Activated CD8-positive, alpha-beta T cell treated with anti-CD3 and anti-CD28 coated beads for 36 hours (primary cell): ENCODE results near the gene DMAP1. TPM values are rescaled to one million over a fixed set of nuclear protein-coding genes. Genes with fewer than 3 reads are reported as not detected.

ENCODE experiments used
- ATAC-seq: fragments of 200-7000 bp; cut with Tn5 transposase; one replicate; pipeline ENCODE4 v1.10.0; 2021; ENCODE audit warnings: mild to moderate bottlenecking, moderate library complexity
- CTCF ChIA-PET: fragments of 350-600 bp; sonication (Branson Sonifier 250); formaldehyde crosslinking; loops from one replicate; lab custom pipeline; 2021; ENCODE audit warnings: antibody characterized with exemption; lab: Charles Lee
- POLR2A ChIA-PET: fragments of 350-600 bp; sonication (Branson Sonifier 250); formaldehyde crosslinking; loops from one replicate; lab custom pipeline; 2021; ENCODE audit warnings: antibody characterized with exemption; lab: Charles Lee
- DNase-seq: peaks from one replicate; pipeline ENCODE4 v3.0.0-alpha.2; 2020
- H3K27ac Mint-ChIP-seq: one replicate; pipeline ENCODE4 v1.8.0; 2021; ENCODE audit warnings: mild to moderate bottlenecking, mixed read lengths
- H3K27me3 Mint-ChIP-seq: one replicate; pipeline ENCODE4 v1.8.0; 2021; ENCODE audit warnings: mixed read lengths
- H3K36me3 Mint-ChIP-seq: one replicate; pipeline ENCODE4 v1.8.0; 2021; ENCODE audit warnings: low read depth, mixed read lengths
- H3K4me1 Mint-ChIP-seq: one replicate; pipeline ENCODE4 v1.8.0; 2021; ENCODE audit warnings: low read depth, mixed read lengths
- H3K4me3 Mint-ChIP-seq: one replicate; pipeline ENCODE4 v1.8.0; 2021; ENCODE audit warnings: mild to moderate bottlenecking, moderate library complexity, mixed read lengths
- H3K9me3 Mint-ChIP-seq: one replicate; pipeline ENCODE4 v1.8.0; 2021; ENCODE audit warnings: mixed read lengths
- CTCF ChIP-seq: fragments of 200-600 bp; IDR thresholded peaks from one replicate; pipeline ENCODE4 v1.8.0; 2022; ENCODE audit warnings: antibody characterized with exemption, mild to moderate bottlenecking
- intact Hi-C: fragments of 100-400 bp; cut with micrococcal nuclease; formaldehyde crosslinking; loops from one replicate; pipeline ENCODE4 v1.10.0; 2022
- total RNA-seq, 2 experiments: library from RNA; stranded (reverse); gene quantifications; one replicate each; pipeline ENCODE4 v1.2.3, GENCODE V29; 2021

Gene DMAP1
- total RNA-seq, 2 experiments from 2014 or later, result 26.5 to 29.6 TPM

DNA sequence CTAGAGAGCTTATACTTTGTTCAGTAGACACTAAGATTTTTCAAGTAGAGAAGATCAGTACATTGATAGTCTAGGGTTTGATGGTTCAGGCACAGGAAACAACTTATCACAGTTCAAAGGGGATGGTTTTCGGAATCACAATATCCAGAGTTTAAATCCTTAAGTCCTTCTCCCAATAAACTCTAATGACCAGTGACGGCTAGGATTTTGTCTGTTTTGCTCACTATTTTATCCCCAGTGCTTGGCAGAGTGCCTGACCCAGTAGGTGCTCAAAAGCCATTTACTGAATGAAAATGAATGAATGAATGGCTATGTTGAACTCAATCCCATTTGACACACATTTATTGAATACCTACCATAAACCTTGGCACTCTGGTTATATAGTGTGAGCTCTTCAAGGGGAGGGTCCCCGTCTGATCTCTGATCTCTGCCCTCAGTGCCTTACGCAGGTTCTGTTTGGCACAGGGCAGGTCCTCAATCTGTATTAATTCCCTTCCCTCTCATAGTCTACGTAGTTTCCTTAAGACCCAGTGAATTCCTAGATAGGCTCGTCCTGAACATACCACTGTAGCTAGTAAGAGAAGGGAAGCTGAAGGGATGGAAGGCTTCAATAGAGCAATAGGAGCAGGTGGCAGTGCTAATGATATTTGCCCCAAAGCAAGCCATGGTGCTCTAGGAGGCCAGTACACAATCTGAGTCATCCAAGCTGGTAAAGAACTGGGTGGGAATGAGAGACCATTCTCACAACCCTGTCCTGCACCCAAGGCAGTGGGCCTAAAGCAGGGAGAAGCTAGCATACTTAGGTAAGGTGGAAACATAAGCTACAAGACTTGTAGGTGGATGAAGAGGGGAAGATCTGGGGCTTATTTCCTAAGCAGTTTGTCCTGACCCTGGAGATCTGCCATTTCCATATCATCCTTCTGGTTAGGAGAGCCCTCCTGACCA lies 53.4 kb downstream of the DMAP1 start:
- ChIA-PET POLR2A (no interaction called here), CTCF (interaction anchor here (3.4 kb wide), 1 partner anchor 49 kb away, joined by 12 read pairs; no protein-coding TSS in a partner anchor)
- Mint-ChIP-seq H3K9me3 (no peaks in the 10 kb centered on the region), H3K4me1 (peaks cover 19% of the 10 kb centered on the region), H3K36me3 (no peaks in the 10 kb centered on the region), H3K27me3 (no peaks in the 10 kb centered on the region), H3K4me3 (no peak overlapping the region), H3K27ac (no peak overlapping the region)
- no peak for DNase-seq
- TF ChIP-seq CTCF, result no peak
- ATAC-seq, result no peak
- intact Hi-C loops, result no loop called here

- Mint-ChIP-seq H3K4me1 (peaks cover 19% of the 10 kb centered on the region), H3K27ac (no peak overlapping the region), H3K9me3 (no peaks in the 10 kb centered on the region), H3K27me3 (no peaks in the 10 kb centered on the region), H3K4me3 (no peak overlapping the region), H3K36me3 (no peaks in the 10 kb centered on the region)
- no peak for TF ChIP-seq CTCF
- intact Hi-C loops, result no loop called here
- DNase-seq (no peak), ATAC-seq (no peak)
- CTCF ChIA-PET, result interaction anchor here (1.2 to 3.4 kb wide), 2 partner anchors 29 to 50 kb away, joined by 3 to 12 read pairs; no protein-coding TSS in a partner anchor
- POLR2A ChIA-PET, result no interaction called here
Observed at GRCh38 chr1:44267438-44267837, 54.2 kb downstream of the DMAP1 start.

DNA sequence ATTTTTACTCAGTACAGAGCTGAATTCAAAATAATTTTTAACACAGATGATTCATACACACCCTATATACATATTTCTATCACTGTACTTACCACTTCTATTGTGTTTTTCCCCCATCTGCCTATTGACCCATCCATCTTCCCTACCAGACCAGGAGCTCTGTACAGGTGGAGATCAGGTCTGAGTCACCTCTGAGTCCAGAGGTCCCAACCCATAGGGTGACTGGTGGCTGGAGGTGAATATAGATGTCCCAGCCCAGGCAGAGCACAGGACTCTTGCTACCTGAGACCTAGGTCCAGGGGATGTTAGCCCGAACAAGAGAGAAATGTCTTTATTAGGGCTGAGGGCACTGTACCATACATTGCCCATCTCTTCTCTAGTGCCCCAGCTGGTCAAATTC lies 54.8 kb downstream of the DMAP1 start:
- intact Hi-C loops, result no loop called here
- H3K27me3 Mint-ChIP-seq, result no peaks in the 10 kb centered on the region
- CTCF ChIA-PET, result interaction anchor here (0.6 to 3.4 kb wide), 3 partner anchors 30 to 50 kb away, joined by 3 to 12 read pairs (median 4); no protein-coding TSS in a partner anchor
- H3K36me3 Mint-ChIP-seq, result no peaks in the 10 kb centered on the region
- H3K4me1 Mint-ChIP-seq, result peaks cover 19% of the 10 kb centered on the region
- DNase-seq (no peak), ATAC-seq (no peak)
- no peaks in the 10 kb centered on the region for H3K9me3 Mint-ChIP-seq
- no peak for TF ChIP-seq CTCF
- H3K4me3 Mint-ChIP-seq, result no peak overlapping the region
- no peak overlapping the region for H3K27ac Mint-ChIP-seq
- POLR2A ChIA-PET, result no interaction called here

Other genes starting within 250 kb of the DMAP1 start
- gene DPH2, start 243.5 kb upstream of the DMAP1 start, total RNA-seq, result 10 to 100 TPM; 29.6 to 34.1 TPM
- 10 to 100 TPM; 67.6 to 75.5 TPM for gene ATP6V0B, start 238.5 kb upstream of the DMAP1 start, total RNA-seq
- gene B4GALT2, start 234.3 kb upstream of the DMAP1 start, total RNA-seq, result 10 to 100 TPM; 35.4 to 35.5 TPM
- 1 to 10 TPM; 1.4 to 1.8 TPM for gene CCDC24, start 221.9 kb upstream of the DMAP1 start, total RNA-seq
- gene SLC6A9, start 182.0 kb upstream of the DMAP1 start, total RNA-seq, result 1 to 10 TPM; 6.5 to 7.4 TPM
- gene KLF17, start 94.7 kb upstream of the DMAP1 start, total RNA-seq, result not detected
- not detected for gene KLF18, start 71.8 kb upstream of the DMAP1 start, total RNA-seq
- gene ERI3, start 141.8 kb downstream of the DMAP1 start, total RNA-seq, result 10 to 100 TPM; 42.3 to 43.3 TPM
- 10 to 100 TPM; 71.9 to 79.1 TPM for gene RNF220, start 191.8 kb downstream of the DMAP1 start, total RNA-seq